Pericardium fibroblast (primary cell): ENCODE results near the gene FKRP. TPM values are rescaled to one million over a fixed set of nuclear protein-coding genes. Genes with fewer than 3 reads are reported as not detected.

Source experiments
- total RNA-seq: library from RNA; depleted of rRNA; stranded (reverse); fragments of >200 nt; gene quantifications from 2 replicates; pipeline ENCODE4 v1.2.3, GENCODE V29; 2015

The FKRP gene, protein sequence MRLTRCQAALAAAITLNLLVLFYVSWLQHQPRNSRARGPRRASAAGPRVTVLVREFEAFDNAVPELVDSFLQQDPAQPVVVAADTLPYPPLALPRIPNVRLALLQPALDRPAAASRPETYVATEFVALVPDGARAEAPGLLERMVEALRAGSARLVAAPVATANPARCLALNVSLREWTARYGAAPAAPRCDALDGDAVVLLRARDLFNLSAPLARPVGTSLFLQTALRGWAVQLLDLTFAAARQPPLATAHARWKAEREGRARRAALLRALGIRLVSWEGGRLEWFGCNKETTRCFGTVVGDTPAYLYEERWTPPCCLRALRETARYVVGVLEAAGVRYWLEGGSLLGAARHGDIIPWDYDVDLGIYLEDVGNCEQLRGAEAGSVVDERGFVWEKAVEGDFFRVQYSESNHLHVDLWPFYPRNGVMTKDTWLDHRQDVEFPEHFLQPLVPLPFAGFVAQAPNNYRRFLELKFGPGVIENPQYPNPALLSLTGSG
- 21.5 and 34.1 TPM in 2 replicates for total RNA-seq

DNA sequence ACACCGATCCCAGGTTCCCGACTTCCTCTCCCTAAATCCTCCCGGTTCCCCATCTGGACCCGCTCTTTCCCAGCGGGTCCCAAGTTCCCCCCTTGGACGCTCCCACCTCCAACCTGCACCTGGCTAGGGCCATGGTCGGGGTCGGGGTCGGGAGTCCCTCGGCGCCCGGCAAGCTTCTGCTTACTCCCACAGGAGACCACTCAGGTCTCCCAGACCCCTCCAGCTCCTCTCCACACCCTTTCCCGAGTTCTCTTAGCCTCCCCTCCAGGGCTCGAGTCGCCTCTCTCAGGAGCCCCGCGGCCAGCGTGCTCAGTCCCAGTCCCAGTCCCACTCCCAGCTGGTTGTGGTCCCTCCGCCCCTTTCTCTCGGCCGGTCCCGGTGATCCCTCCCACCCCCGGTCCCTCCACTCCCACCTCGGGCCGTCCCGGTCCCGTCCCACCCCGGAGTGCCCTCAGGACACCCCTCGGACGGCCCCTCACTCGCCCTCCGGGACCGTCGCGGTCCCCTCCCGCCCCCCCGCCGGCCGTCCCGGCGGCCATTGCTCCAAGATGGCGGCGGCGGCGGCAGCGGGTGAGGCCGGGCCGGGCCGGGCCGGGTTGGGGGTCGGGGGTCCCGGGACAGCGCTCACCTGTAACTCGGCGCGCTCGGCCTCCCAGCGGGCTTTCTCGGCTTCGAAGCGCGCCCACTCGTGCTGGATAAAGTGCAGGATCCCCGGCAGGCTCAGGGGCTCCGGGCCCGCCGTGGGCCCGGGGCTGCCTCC is at the start of gene FKRP:
TSS of gene FKRP (plus strand) at position 537 of the 760 bp plus-strand sequence. CDS start 9,394 bp downstream, outside the sequence.

DNA sequence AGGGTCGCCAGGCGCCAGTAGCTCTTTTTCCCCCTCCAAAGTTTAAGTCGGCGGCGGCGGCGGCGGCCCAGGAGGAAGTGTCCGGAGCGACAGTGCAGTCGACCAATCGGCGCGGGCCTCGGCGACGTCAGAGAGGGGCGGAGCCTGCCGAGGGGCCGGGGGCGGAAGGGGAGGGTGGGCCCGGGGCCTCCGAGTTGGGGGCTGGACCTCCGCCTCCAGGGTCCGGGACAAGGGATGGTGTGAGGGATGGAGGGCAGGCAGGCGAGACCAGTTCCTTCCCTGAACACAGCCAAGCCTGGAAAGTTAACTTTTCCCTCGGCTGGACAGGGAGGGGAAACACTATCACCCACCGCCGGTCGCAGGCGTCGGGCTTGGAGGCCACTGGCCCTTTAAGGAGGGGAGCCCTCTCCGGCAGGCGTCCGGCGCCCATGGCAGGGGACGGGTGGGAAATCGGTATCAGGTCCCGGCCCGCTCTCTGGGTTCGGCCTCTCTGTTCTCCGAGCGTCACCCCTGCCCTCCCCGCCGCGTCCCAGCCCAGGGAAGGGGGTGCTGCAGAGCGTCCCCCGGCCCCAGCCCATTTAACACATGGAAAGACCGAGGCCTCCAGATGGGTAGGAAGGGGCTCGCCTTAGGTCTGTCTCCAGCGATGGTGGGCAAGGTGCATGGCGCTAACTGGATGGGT is 28.7 kb upstream of the FKRP start, which contains the start of gene PRKD2:
TSS of gene PRKD2 (minus strand) at position 81 of the 682 bp plus-strand sequence. CDS start 744 bp downstream, outside the sequence.

DNA sequence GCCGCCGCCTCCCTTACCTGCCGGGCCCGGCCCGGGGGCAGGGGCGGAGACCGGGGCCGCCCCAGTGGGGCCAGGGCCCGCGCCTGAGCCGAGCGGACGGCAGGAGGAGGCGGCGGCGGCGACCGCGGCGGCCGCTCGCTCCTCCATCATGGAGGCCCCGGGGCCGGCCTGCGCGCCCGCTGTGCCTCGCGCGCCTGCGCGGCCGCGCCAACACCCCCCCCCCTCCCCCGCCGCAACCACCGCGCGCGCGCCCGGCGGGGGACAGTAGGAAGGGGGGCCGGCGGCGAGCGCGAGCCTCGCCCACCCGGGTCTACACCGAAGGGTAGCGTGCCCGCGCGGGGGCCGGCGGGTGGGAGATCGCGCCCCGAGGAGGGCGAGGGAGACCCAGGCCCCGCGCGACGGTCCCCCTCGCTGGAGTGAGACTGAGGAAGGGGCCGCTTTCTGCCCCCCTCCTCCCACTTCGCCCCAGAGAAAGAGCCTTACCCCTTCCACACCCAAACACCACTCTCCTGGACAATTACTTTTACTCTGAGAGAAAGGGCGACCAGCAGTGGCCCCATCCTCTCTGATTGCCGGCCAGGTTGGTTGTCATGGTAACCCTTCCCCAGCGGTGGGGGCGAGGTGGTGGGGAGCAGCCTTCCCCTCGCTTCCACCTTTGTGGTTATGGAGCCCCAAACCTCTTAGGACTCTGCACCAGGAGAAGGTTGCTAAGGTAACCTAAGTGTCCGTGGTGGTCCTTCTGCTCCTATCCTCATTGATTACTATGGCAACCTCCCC is 612 bp downstream of the FKRP start, which contains the start of gene STRN4:
TSS of gene STRN4 (minus strand) at position 170 of the 777 bp plus-strand sequence. CDS start at position 150, 20 bp downstream.

DNA sequence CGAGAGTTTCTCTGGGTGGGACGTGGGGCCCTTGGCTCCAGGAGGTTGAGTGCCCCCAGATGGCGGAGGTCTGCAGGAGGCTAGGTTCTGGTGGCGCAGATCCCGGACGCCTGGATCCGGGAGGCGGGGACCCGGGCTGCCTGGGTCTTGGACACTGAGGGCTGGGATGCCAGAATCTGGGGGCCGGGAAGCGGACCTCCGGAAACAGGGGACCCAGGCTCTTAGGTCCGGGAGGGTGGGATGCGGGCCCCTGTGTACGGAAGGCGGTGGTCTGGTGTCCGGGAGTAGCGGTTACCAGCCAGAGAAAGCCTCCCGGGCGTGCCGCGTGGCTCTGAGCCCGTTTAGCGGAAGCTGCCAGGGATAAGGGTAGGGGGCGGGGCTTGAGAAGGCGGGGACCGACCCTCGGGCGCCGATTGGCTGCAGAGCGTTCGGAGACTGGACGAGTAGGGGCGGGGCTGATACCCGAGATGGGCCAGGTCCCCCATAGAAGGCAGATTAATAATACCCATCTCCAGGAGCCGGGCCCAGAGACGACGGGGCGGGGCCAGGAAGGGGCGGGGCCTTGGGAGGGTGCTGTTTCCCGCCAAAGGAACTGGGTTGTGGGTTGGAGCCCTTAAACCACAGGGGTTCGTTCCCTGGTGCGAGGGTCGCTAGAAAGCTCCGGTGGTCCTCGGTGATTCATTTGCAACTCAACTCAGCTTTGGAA is 42.6 kb downstream of the FKRP start, which contains the start of gene SLC1A5:
TSS of gene SLC1A5 (minus strand) at position 333 of the 706 bp plus-strand sequence. CDS start 629 bp downstream, outside the sequence.

Other genes starting within 250 kb of the FKRP start
- gene CALM3, start 144.7 kb upstream of the FKRP start, total RNA-seq: 188 and 192 TPM in 2 replicates
- gene PTGIR, start 121.0 kb upstream of the FKRP start, total RNA-seq: 12.9 and 23.1 TPM in 2 replicates
- not detected in 2 replicates for gene GNG8, start 109.9 kb upstream of the FKRP start, total RNA-seq
- gene DACT3, start 84.9 kb upstream of the FKRP start, total RNA-seq: 17.6 and 26.5 TPM in 2 replicates
- 14.6 and 15.3 TPM in 2 replicates for gene PRKD2, start 28.9 kb upstream of the FKRP start, total RNA-seq
- 70.2 and 86.5 TPM in 2 replicates for gene STRN4, start 393 bp downstream of the FKRP start, total RNA-seq
- 353 TPM in 2 replicates for gene SLC1A5, start 42.5 kb downstream of the FKRP start, total RNA-seq
- 140 and 250 TPM in 2 replicates for gene AP2S1, start 104.8 kb downstream of the FKRP start, total RNA-seq
- 30.2 and 32.7 TPM in 2 replicates for gene ARHGAP35, start 114.9 kb downstream of the FKRP start, total RNA-seq